Measurements from ENCODE around the gene NDUFS6. TPM values are rescaled to one million over a fixed set of nuclear protein-coding genes. Genes with fewer than 3 reads are reported as not detected.
A peak's percentile ranks its signal among the peaks of the same experiment; 100 is the strongest.

Gene NDUFS6
- total and polyA plus RNA-seq, 2 of the 4 experiments (the other 2 are of a cell fraction), result 10.4 to 69.0 TPM

- Histone ChIP-seq H3K14ac (replicated peaks; ENCODE audit: low read depth, low read length) (no peak overlapping the region), H3K4me1 (ENCODE audit: control insufficient read depth, insufficient read depth, low read length) (peaks cover 3% of the 10 kb centered on the region; the same call in 1 of the 2 replicates), H3K27ac (ENCODE audit: insufficient read depth, low read length) (no peak overlapping the region), H3K27me3 (ENCODE audit: control insufficient read depth, insufficient read depth, low read length) (peaks cover 7% of the 10 kb centered on the region), H2AFZ (replicated peaks; ENCODE audit: low read length, poor library complexity) (peak overlapping the region; percentile 48), H4K91ac (ENCODE audit: insufficient read depth, low read depth, low read length) (no peak overlapping the region), H3K4me2 (ENCODE audit: low read depth, low read length) (no peak overlapping the region), H3K36me3 (ENCODE audit: control insufficient read depth, insufficient read depth, low read length) (no peaks in the 10 kb centered on the region), H2AK9ac (replicated peaks; ENCODE audit: low read depth, low read length, poor library complexity) (no peak overlapping the region), H3K4ac (ENCODE audit: low read depth, low read length) (no peak overlapping the region), H4K5ac (ENCODE audit: low read depth, low read length) (no peak overlapping the region), H3K9me3 (ENCODE audit: control insufficient read depth, insufficient read depth, low read length) (no peaks in the 10 kb centered on the region), H2BK20ac (ENCODE audit: low read depth, low read length) (no peak overlapping the region), H3K4me3 (ENCODE audit: insufficient read depth, low read depth, low read length) (no peak overlapping the region), H2BK120ac (ENCODE audit: low read depth, low read length) (no peak overlapping the region), H4K8ac (ENCODE audit: low read depth in 2 of 2, low read length in 2 of 2) (no peak overlapping the region), H2BK15ac (ENCODE audit: low read depth, low read length) (no peak overlapping the region), H3K79me1 (ENCODE audit: low read depth in 1 of 2, low read length in 2 of 2) (no peaks in the 10 kb centered on the region), H4K20me1 (ENCODE audit: insufficient read depth, low read length) (no peaks in the 10 kb centered on the region), H2BK5ac (ENCODE audit: low read depth, low read length, poor library complexity, severe bottlenecking) (no peak overlapping the region), H2AK5ac (ENCODE audit: low read depth, low read length) (no peak overlapping the region), H3K18ac (ENCODE audit: low read depth, low read length) (no peak overlapping the region), H3K56ac (ENCODE audit: extremely low read depth, insufficient read depth, low read length) (no peak overlapping the region), H3K9me1 (ENCODE audit: insufficient read depth, low read length) (no peaks in the 10 kb centered on the region), H3K9ac (ENCODE audit: low read depth, low read length) (no peak overlapping the region), H3K23ac (ENCODE audit: low read depth, low read length) (no peak overlapping the region)
- ATAC-seq (ENCODE audit: low read depth) (no peak), DNase-seq (no peak)
- no TSS peak for BruUV-seq (replicated peaks)
- intact Hi-C loops (cut with micrococcal nuclease) (no loop called here), in situ Hi-C loops (cut with MboI; ENCODE audit: low sequenced_read_pairs) (no loop called here), dilution Hi-C loops (cut with HindIII; ENCODE audit: low sequenced_read_pairs, unreplicated experiment) (no loop called here)
- TF ChIP-seq NFE2L2 (IDR thresholded peaks at IDR 0.05; ENCODE audit: low read depth, low read length), result no peak
- TF ChIP-seq MXI1 (IDR thresholded peaks at IDR 0.05; ENCODE audit: borderline replicate concordance, low read depth, low read length), result no peak
- TF ChIP-seq BHLHE40 (IDR thresholded peaks at IDR 0.05; ENCODE audit: low read depth, low read length), result no peak
- no peak for TF ChIP-seq SMC3 (IDR thresholded peaks at IDR 0.05; ENCODE audit: low read depth, low read length)
- no peak for TF ChIP-seq RAD21 (IDR thresholded peaks at IDR 0.05; ENCODE audit: low read length)
- no peak for TF ChIP-seq POLR2A (IDR thresholded peaks at IDR 0.05; ENCODE audit: low read depth, low read length)
- TF ChIP-seq MAFK (IDR thresholded peaks at IDR 0.05; ENCODE audit: low read depth, low read length), result no peak
- no peak for TF ChIP-seq RCOR1 (IDR thresholded peaks at IDR 0.05; ENCODE audit: insufficient replicate concordance, low read length)
- no peak for TF ChIP-seq CEBPB (IDR thresholded peaks at IDR 0.05; ENCODE audit: low read depth, low read length)
- TF ChIP-seq USF2 (IDR thresholded peaks at IDR 0.05; ENCODE audit: low read depth, low read length), result no peak
- no peak for TF ChIP-seq ELK1 (IDR thresholded peaks at IDR 0.05; ENCODE audit: borderline replicate concordance, low read depth, low read length)
- TF ChIP-seq MAZ (IDR thresholded peaks at IDR 0.05; ENCODE audit: borderline replicate concordance, low read depth, low read length), result no peak
- no peak for TF ChIP-seq CTCF (conservative IDR thresholded peaks at IDR 0.05; ENCODE audit: low read depth, low read length)
- TF ChIP-seq FOS (IDR thresholded peaks at IDR 0.05; ENCODE audit: low read depth, low read length), result no peak
- TF ChIP-seq CHD1 (IDR thresholded peaks at IDR 0.05; ENCODE audit: low read depth, low read length), result no peak
- no peak for TF ChIP-seq RFX5 (IDR thresholded peaks at IDR 0.05; ENCODE audit: low read depth, low read length)
- POLR2A ChIA-PET (ENCODE audit: unreplicated experiment), result interaction anchor here (0.7 kb wide), 1 partner anchor 33 kb away, joined by 3 read pairs; no protein-coding TSS in a partner anchor
- CTCF ChIA-PET, result interaction anchor here (0.7 to 1.2 kb wide), 2 partner anchors 7 to 19 kb away, joined by 3 read pairs; no protein-coding TSS in a partner anchor
- WGBS, 2 experiments (ENCODE audit: extremely low coverage in 2 of 2, insufficient read length in 1 of 2), result no CpG with 5 or more reads among the region's 6 CpGs
Measured at GRCh38 chr5:1770443-1770802, 30.8 kb upstream of the NDUFS6 start.

Measured in IMR-90 (cell line).